ENCODE data around the gene KCNH1. TPM values are rescaled to one million over a fixed set of nuclear protein-coding genes. Genes with fewer than 3 reads are reported as not detected.

The KCNH1 gene
- total RNA-seq, 1 donor, result 41.3 TPM

DNA sequence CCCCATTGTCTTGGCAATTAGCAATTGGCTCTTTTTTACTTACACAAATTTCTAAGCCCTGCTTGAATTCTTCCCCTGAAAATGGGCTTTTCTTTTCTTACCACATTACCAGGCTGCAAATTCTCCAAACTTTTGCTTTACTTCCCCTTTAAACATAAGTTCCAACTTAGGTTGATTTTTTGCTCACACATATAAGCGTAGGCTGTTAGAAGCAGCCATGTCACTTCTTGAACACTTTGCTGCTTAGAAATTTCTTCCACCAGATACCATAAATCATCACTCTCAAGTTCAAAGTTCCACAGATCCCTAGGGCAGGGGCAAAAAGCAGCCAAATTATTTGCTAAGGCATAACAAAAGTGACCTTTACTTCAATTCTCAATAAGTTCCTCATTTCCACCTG lies 35.4 kb upstream of the KCNH1 start:
- H3K4me1 ChIP-seq (ENCODE audit: insufficient read depth, low read length), result no peaks in the 10 kb centered on the region
- TF ChIP-seq, protein P1, sequence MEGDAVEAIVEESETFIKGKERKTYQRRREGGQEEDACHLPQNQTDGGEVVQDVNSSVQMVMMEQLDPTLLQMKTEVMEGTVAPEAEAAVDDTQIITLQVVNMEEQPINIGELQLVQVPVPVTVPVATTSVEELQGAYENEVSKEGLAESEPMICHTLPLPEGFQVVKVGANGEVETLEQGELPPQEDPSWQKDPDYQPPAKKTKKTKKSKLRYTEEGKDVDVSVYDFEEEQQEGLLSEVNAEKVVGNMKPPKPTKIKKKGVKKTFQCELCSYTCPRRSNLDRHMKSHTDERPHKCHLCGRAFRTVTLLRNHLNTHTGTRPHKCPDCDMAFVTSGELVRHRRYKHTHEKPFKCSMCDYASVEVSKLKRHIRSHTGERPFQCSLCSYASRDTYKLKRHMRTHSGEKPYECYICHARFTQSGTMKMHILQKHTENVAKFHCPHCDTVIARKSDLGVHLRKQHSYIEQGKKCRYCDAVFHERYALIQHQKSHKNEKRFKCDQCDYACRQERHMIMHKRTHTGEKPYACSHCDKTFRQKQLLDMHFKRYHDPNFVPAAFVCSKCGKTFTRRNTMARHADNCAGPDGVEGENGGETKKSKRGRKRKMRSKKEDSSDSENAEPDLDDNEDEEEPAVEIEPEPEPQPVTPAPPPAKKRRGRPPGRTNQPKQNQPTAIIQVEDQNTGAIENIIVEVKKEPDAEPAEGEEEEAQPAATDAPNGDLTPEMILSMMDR (IDR thresholded peaks at IDR 0.05; ENCODE audit: extremely low read depth, low read depth, low read length), result no peak

DNA sequence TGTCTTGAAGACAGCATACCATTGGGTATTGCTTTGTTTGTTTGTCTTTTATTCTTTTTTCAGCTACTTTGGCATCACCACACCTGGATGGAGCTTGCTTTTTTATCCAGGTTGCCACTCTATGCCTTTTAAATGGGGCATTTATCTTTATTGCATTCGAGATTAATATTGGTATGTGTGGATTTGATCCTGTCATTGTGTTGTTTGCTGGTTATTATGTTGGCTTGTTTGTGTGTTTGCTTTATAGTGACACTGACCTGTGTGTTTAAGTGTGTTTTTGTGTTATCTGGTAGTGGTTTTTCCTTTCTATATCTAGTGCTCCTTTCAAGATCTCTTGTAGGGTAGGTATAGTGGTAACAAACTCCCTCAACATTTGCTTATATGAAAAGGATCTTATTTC lies 24.9 kb upstream of the KCNH1 start:
- Histone ChIP-seq H3K4me2 (ENCODE audit: insufficient read depth, low read length) (no peak overlapping the region), H3K27ac (ENCODE audit: low read depth, low read length) (no peak overlapping the region), H3K27me3 (ENCODE audit: insufficient read depth, low read length) (no peaks in the 10 kb centered on the region), H4K20me1 (ENCODE audit: insufficient read depth, low read length) (no peaks in the 10 kb centered on the region), H3K4me3 (ENCODE audit: insufficient read depth, low read length) (no peak overlapping the region), H3K36me3 (ENCODE audit: insufficient read depth, low read length) (no peaks in the 10 kb centered on the region), H3K4me1 (ENCODE audit: insufficient read depth, low read length) (no peaks in the 10 kb centered on the region), H3K79me2 (ENCODE audit: insufficient read depth, low read length) (no peaks in the 10 kb centered on the region), H3K9me3 (ENCODE audit: low read depth, low read length) (no peaks in the 10 kb centered on the region), H2AFZ (ENCODE audit: low read length) (no peak overlapping the region)
- TF ChIP-seq, protein P1 (IDR thresholded peaks at IDR 0.05; ENCODE audit: extremely low read depth, low read depth, low read length), result no peak
- DNase-seq (ENCODE audit: insufficient read length, low spot score, missing footprints), result no peak

More for the DNA sequence above, 35.4 kb upstream of the KCNH1 start:
- H3K79me2 ChIP-seq (ENCODE audit: insufficient read depth, low read length), result no peaks in the 10 kb centered on the region
- H3K4me2 ChIP-seq (ENCODE audit: insufficient read depth, low read length), result no peak overlapping the region
- H3K36me3 ChIP-seq (ENCODE audit: insufficient read depth, low read length), result no peaks in the 10 kb centered on the region
- no peaks in the 10 kb centered on the region for H3K27me3 ChIP-seq (ENCODE audit: insufficient read depth, low read length)
- H3K4me3 ChIP-seq (ENCODE audit: insufficient read depth, low read length), result no peak overlapping the region
- peaks cover 4% of the 10 kb centered on the region for H3K9me3 ChIP-seq (ENCODE audit: low read depth, low read length)
- no peaks in the 10 kb centered on the region for H4K20me1 ChIP-seq (ENCODE audit: insufficient read depth, low read length)
- DNase-seq (ENCODE audit: insufficient read length, low spot score, missing footprints), result no peak
- H2AFZ ChIP-seq (ENCODE audit: low read length), result no peak overlapping the region
- no peak overlapping the region for H3K27ac ChIP-seq (ENCODE audit: low read depth, low read length)

DNA sequence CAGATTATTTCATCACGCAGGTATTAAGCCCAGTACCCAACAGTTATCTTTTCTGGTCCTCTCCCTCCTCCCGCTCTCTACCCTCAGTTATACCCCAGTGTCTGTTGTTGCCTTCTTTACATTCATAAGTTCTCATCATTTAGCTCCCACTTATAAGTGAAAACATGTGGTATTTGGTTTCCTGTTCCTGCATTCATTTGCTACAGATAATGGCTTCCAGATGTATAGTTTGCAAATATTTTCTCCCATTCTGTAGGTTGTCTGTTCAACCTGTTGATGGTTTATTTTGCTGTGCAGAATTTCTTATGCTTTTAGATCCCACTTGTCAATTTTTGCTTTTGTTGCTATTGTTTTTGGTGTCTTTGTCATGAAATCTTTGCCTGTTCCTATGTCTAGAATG lies 21.1 kb upstream of the KCNH1 start:
- Histone ChIP-seq H3K27me3 (ENCODE audit: insufficient read depth, low read length) (no peaks in the 10 kb centered on the region), H3K27ac (ENCODE audit: low read depth, low read length) (no peak overlapping the region), H3K79me2 (ENCODE audit: insufficient read depth, low read length) (no peaks in the 10 kb centered on the region), H2AFZ (ENCODE audit: low read length) (no peak overlapping the region), H3K4me3 (ENCODE audit: insufficient read depth, low read length) (no peak overlapping the region), H4K20me1 (ENCODE audit: insufficient read depth, low read length) (no peaks in the 10 kb centered on the region), H3K36me3 (ENCODE audit: insufficient read depth, low read length) (no peaks in the 10 kb centered on the region), H3K4me1 (ENCODE audit: insufficient read depth, low read length) (no peaks in the 10 kb centered on the region), H3K4me2 (ENCODE audit: insufficient read depth, low read length) (no peak overlapping the region), H3K9me3 (ENCODE audit: low read depth, low read length) (no peaks in the 10 kb centered on the region)
- TF ChIP-seq, protein P1 (IDR thresholded peaks at IDR 0.05; ENCODE audit: extremely low read depth, low read depth, low read length), result no peak
- no peak for DNase-seq (ENCODE audit: insufficient read length, low spot score, missing footprints)

DNA sequence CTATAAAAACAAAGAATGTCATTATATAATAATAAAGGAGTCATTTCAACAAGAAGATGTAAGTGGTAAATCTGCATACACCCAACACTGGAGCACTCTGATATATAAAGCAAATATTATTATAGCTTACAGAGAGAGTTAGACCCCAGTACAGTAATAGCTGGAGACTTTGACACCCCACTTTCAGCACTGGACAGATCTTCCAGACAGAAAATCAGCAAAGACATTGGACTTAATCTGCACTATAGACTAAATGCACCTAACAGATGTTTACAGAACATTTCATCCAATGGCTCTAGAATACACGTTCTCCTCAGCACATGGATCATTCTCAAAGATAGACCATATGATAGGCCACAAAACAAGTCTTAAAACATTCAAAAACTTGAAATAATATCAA lies 20.0 kb upstream of the KCNH1 start:
- H3K4me3 ChIP-seq (ENCODE audit: insufficient read depth, low read length), result no peak overlapping the region

More for the DNA sequence above, 20.0 kb upstream of the KCNH1 start:
- no peaks in the 10 kb centered on the region for H3K9me3 ChIP-seq (ENCODE audit: low read depth, low read length)
- H3K79me2 ChIP-seq (ENCODE audit: insufficient read depth, low read length), result no peaks in the 10 kb centered on the region
- no peaks in the 10 kb centered on the region for H4K20me1 ChIP-seq (ENCODE audit: insufficient read depth, low read length)
- H3K4me2 ChIP-seq (ENCODE audit: insufficient read depth, low read length), result no peak overlapping the region
- no peaks in the 10 kb centered on the region for H3K4me1 ChIP-seq (ENCODE audit: insufficient read depth, low read length)
- TF ChIP-seq, protein P1 (IDR thresholded peaks at IDR 0.05; ENCODE audit: extremely low read depth, low read depth, low read length), result no peak
- no peak overlapping the region for H2AFZ ChIP-seq (ENCODE audit: low read length)
- no peak for DNase-seq (ENCODE audit: insufficient read length, low spot score, missing footprints)
- no peak overlapping the region for H3K27ac ChIP-seq (ENCODE audit: low read depth, low read length)
- H3K36me3 ChIP-seq (ENCODE audit: insufficient read depth, low read length), result no peaks in the 10 kb centered on the region
- H3K27me3 ChIP-seq (ENCODE audit: insufficient read depth, low read length), result no peaks in the 10 kb centered on the region
